Endothelial cell (in vitro differentiated cells): ENCODE results near the gene PTPN1. TPM values are rescaled to one million over a fixed set of nuclear protein-coding genes. Genes with fewer than 3 reads are reported as not detected.

Experiments used
- DNase-seq: peaks from one replicate; pipeline ENCODE4 v3.0.0; 2021; ENCODE audit warnings: low spot score
- H3K27ac Mint-ChIP-seq: one replicate; pipeline ENCODE4 v1.8.0; 2021; ENCODE audit warnings: mixed read lengths, inconsistent platforms; ENCODE audit not compliant: unreplicated experiment
- H3K27me3 Mint-ChIP-seq: one replicate; pipeline ENCODE4 v1.8.0; 2021; ENCODE audit warnings: mild to moderate bottlenecking, moderate library complexity, mixed read lengths, inconsistent platforms; ENCODE audit not compliant: unreplicated experiment
- H3K36me3 Mint-ChIP-seq: one replicate; pipeline ENCODE4 v1.8.0; 2021; ENCODE audit warnings: mild to moderate bottlenecking, low read depth, mixed read lengths, inconsistent platforms; ENCODE audit not compliant: unreplicated experiment
- H3K4me1 Mint-ChIP-seq: one replicate; pipeline ENCODE4 v1.8.0; 2021; ENCODE audit warnings: mild to moderate bottlenecking, mixed read lengths, inconsistent platforms; ENCODE audit not compliant: unreplicated experiment
- H3K4me3 Mint-ChIP-seq: one replicate; pipeline ENCODE4 v1.8.0; 2021; ENCODE audit warnings: mild to moderate bottlenecking, mixed read lengths, inconsistent platforms; ENCODE audit not compliant: unreplicated experiment
- H3K9me3 Mint-ChIP-seq: one replicate; pipeline ENCODE4 v1.8.0; 2021; ENCODE audit warnings: mixed read lengths, inconsistent platforms; ENCODE audit not compliant: unreplicated experiment
- CTCF ChIP-seq: fragments of 200-600 bp; sonication (generic); IDR thresholded peaks from one replicate; pipeline ENCODE4 v1.5.0; 2021; ENCODE audit warnings: antibody characterized with exemption; ENCODE audit not compliant: unreplicated experiment
- total RNA-seq: library from RNA; stranded (reverse); fragmentation: NEBNext Ultra II Directional; extraction: Animal tissue kit (Norgen Biotek cat#: 25700); gene quantifications from one replicate; pipeline ENCODE4 v1.2.1, GENCODE V29; 2021; ENCODE audit not compliant: unreplicated experiment

The PTPN1 gene
- total RNA-seq, 1 donor from 2014 or later: 46.0 TPM

- Mint-ChIP-seq H3K27me3 (peaks cover 4% of the 10 kb centered on the region), H3K4me1 (peaks cover under 1% of the 10 kb centered on the region), H3K36me3 (no peaks in the 10 kb centered on the region), H3K9me3 (no peaks in the 10 kb centered on the region), H3K4me3 (no peak overlapping the region), H3K27ac (no peak overlapping the region)
- TF ChIP-seq CTCF: no peak
- DNase-seq: no peak
Measured at GRCh38 chr20:50628853-50629669, 118.9 kb downstream of the PTPN1 start.

GRCh38 chr20:50629670-50630045 lies 119.5 kb downstream of the PTPN1 start:
- H3K36me3 Mint-ChIP-seq: no peaks in the 10 kb centered on the region
- peaks cover 6% of the 10 kb centered on the region for H3K27me3 Mint-ChIP-seq
- H3K4me3 Mint-ChIP-seq: no peak overlapping the region
- DNase-seq: no peak
- H3K27ac Mint-ChIP-seq: no peak overlapping the region
- no peak for TF ChIP-seq CTCF
- H3K9me3 Mint-ChIP-seq: no peaks in the 10 kb centered on the region
- H3K4me1 Mint-ChIP-seq: peaks cover 4% of the 10 kb centered on the region

- H3K27ac Mint-ChIP-seq: no peak overlapping the region
- H3K4me1 Mint-ChIP-seq: peaks cover 11% of the 10 kb centered on the region
- DNase-seq: no peak
- H3K4me3 Mint-ChIP-seq: no peak overlapping the region
- peaks cover 6% of the 10 kb centered on the region for H3K27me3 Mint-ChIP-seq
- TF ChIP-seq CTCF: no peak
- no peaks in the 10 kb centered on the region for H3K9me3 Mint-ChIP-seq
- no peaks in the 10 kb centered on the region for H3K36me3 Mint-ChIP-seq
Measured at GRCh38 chr20:50630578-50631263, 120.5 kb downstream of the PTPN1 start.

- Mint-ChIP-seq H3K27ac (peak overlapping the region; percentile 24), H3K36me3 (no peaks in the 10 kb centered on the region), H3K27me3 (peaks cover 10% of the 10 kb centered on the region), H3K9me3 (no peaks in the 10 kb centered on the region), H3K4me1 (peaks cover 23% of the 10 kb centered on the region), H3K4me3 (no peak overlapping the region)
- TF ChIP-seq CTCF: no peak
- DNase-seq: no peak
Measured at GRCh38 chr20:50632236-50632635, 122.1 kb downstream of the PTPN1 start.

GRCh38 chr20:50632701-50633100 lies 122.5 kb downstream of the PTPN1 start:
- H3K27ac Mint-ChIP-seq: no peak overlapping the region
- no peaks in the 10 kb centered on the region for H3K36me3 Mint-ChIP-seq
- no peak for TF ChIP-seq CTCF
- peaks cover 10% of the 10 kb centered on the region for H3K27me3 Mint-ChIP-seq
- no peaks in the 10 kb centered on the region for H3K9me3 Mint-ChIP-seq
- DNase-seq: no peak
- H3K4me1 Mint-ChIP-seq: peaks cover 26% of the 10 kb centered on the region
- H3K4me3 Mint-ChIP-seq: no peak overlapping the region
